ENCODE results near the gene FAM76B.

- no peak for TF ChIP-seq POLR2A (IDR thresholded peaks at IDR 0.05; ENCODE audit: low read depth, low read length)
- TF ChIP-seq TAF1 (IDR thresholded peaks at IDR 0.05; ENCODE audit: low read depth, low read length) = no peak
- TF ChIP-seq POLR2AphosphoS5 (IDR thresholded peaks at IDR 0.05; ENCODE audit: low read depth, low read length) = no peak
- no peak for TF ChIP-seq SPI1 (IDR thresholded peaks at IDR 0.05; ENCODE audit: low read depth, low read length)
Measured at GRCh38 chr11:95751515-95751914, 38.1 kb downstream of the FAM76B start.
